HG03432 (cell line): ENCODE results near the gene UBL7.

Source experiments
- ATAC-seq: cut with Tn5 transposase; IDR thresholded peaks from one replicate; pipeline ENCODE4 v1.9.1; 2021; ENCODE audit warnings: mild to moderate bottlenecking, moderate library complexity; ENCODE audit not compliant: unreplicated experiment

UBL7 gene

DNA sequence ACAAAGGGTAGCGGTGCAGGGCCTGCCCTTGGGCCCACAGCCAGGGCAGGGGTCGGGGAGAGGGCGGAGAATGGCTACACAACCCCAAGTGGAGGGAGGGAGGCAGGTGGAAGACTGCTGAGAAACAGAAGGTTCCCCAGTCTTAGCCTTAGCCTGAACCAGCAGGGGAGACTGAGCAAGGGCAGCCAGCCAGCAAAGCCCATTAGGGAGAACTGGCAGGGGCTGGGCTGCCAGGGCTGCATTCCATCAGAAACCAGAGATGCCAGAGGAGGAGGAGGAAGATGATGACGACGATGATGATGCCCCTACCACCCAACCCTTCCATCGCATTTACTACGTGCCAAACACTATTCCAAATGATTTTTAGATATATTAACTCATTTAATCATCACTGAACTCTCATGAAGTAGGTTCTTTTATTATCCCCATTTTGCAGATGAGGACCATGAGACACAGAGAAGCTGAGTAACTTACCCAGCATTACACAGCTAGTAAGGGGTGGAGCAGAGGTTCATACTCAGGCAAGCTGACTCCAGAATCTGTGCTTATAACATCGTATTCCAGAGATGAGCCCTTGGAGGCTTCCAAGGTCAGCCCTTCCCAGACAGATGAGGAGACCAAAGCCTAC, 35.9 kb downstream of the UBL7 start:
- ATAC-seq = no peak

GRCh38 chr15:74423431-74424257, 37.3 kb downstream of the UBL7 start:
- ATAC-seq = no peak

DNA sequence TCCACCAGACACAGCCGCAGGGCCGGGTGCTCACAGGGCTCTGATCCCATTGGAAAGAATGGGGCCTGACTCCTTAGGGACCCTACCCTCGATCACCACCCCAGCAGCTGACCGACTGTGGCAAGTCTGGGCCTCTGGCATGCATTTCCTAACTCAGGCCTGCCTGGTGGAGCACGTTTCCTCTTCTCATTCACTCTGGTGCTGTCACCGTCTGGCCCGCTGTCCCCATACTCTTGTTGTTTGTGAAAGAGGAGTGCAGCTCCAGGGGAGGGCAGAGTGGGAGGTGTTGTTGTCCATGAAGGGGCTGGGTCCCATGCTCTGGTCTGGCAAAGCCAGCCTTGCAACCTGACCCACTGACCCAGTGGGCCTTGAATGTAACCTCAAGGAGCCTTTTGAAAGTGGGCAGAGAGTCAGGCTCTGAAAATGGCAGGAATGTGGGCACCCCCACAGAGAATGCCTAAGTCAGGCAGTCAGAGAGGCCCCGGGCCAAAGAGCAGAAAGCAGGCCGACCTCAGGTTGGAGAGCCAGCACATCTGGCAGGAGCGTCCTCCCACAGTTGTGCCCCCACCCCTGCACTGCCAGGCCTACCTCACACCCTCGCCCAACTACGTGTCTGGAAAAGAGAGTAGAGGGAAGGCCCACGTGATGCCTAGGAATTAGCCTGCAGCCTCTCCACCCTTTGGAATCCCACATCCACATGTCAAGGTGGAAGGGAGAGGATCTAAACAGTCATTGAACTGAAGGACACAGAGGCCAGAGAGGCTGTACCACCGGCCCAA, 38.1 kb downstream of the UBL7 start:
- ATAC-seq = no peak

GRCh38 chr15:74422265-74422651, 38.7 kb downstream of the UBL7 start:
- no peak for ATAC-seq

DNA sequence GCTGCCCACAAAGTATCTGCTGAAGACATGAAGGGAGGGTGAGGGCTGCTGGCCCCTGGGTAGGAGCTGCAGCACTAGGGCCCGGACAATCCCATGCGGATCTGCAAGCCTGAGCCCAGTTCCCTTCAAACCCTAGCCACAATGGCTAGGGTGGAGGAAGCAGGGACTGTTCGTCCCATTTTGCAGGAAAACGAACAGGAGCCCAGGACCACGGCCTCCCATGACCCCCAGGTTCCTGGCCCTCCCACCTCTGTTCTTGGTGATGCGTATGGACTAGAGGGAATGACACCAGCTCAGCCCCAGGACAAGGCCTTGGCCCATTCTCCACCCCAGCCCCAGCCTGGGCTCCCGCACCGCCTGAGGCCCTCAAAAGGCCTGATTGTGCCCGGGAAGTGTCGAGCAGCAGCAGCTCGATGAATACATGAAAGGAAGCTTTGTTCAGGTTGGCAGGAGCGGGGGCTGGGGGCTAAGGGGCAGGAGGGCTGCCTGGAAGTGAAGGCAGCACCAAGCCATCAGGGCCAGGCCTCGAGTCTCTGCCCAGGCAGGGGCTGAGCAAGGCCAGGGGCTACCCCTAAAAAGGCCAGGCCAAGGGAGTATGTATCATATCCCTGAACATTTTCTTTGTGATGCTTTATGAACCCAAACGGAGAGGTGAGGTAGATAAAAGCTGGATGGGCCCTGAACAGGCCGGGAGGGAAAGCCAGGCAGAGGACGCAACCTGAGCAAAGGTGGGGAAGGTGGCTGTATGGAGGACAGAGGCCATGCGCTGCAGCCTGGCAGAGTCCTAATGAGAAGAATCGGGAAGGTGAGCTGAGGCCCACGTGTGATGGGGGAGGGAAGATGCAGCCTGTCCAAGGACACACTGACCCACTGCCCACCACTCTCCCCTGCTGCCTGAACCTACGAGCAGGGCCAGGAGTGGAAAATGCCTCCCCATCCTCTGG, 39.4 kb downstream of the UBL7 start:
- ATAC-seq = no peak

- ATAC-seq = no peak
Observed at GRCh38 chr15:74420193-74420905, 40.6 kb downstream of the UBL7 start.

GRCh38 chr15:74419432-74419831, 41.5 kb downstream of the UBL7 start:
- ATAC-seq = no peak

- no peak for ATAC-seq
Observed at GRCh38 chr15:74418575-74419338, 42.2 kb downstream of the UBL7 start.

DNA sequence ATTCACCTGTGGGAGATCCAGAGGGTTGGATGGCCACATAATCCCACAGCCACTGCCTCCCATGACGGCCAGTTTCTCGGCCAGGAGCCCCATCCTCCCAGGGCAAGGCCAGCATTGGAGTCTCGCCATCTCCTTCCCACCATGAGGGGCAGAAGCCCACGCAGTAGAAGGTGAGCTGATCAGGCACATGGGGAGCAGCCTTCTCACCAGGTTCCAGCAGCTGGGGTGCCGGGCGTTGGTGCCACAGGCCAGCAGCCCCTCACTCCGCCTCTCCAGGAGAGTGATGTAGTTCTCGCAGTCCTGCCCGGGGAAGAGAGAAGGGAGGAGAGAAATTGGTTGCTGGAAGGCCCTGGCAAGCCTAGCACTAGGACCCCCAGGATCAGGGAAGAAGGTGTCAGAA, 43.3 kb downstream of the UBL7 start:
- no peak for ATAC-seq

DNA sequence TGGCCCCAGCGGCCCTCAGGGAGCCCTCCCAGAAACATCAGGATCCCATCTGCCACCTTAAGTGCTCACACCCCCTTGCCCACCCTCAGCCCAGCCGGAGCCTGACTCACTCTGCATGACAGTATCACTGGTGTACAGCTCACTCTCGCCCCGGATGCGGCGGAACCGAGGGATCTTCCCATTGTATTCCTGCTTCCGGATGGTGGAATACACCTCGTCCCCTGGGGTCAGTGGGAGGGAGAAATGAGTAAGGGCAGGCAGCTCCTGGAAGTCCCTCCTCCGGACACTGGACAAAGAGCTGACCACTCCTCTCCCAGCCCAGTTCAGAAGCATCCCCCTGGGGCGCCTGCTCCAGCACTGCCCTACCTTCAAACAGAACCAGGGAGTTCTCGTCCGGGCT, 43.7 kb downstream of the UBL7 start:
- no peak for ATAC-seq

- no peak for ATAC-seq
Observed at GRCh38 chr15:74415966-74416916, 44.7 kb downstream of the UBL7 start.

DNA sequence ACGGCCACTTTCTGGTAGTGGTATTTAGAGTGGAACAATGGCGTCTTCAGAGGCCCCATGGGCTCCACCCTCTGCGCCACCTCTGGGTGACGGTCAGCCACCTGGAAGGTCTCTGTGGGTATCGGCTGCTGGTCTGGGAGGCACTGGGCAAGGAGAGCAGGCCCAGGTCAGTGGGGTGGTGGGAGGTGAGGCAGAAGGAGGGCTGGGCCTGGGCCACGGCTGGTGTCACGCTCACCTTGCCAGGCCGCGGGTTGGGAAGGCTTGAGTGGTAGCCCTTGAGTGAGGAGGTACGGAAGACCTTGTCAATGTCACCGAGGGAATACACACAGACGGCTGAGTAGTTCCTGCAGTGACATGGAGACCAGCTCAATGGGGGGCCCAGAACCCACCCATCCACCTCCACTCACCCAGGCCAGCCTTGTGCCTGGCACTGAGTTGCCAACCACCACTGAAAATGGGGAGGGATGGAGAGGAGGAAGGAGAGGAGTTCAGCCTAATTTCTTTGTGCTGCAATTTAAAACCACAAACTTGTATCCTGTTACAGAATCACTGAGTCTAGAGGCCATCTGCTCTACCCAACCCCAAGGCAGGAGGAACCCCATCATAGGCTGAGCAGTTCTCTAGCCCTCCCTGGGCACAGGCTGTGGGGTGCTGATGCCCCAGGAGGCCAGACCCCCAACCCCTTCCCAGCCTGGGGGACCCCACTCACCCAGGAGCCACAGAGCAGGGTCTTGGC, 46.2 kb downstream of the UBL7 start:
- ATAC-seq = no peak

GRCh38 chr15:74414081-74414580, 46.8 kb downstream of the UBL7 start:
- no peak for ATAC-seq

DNA sequence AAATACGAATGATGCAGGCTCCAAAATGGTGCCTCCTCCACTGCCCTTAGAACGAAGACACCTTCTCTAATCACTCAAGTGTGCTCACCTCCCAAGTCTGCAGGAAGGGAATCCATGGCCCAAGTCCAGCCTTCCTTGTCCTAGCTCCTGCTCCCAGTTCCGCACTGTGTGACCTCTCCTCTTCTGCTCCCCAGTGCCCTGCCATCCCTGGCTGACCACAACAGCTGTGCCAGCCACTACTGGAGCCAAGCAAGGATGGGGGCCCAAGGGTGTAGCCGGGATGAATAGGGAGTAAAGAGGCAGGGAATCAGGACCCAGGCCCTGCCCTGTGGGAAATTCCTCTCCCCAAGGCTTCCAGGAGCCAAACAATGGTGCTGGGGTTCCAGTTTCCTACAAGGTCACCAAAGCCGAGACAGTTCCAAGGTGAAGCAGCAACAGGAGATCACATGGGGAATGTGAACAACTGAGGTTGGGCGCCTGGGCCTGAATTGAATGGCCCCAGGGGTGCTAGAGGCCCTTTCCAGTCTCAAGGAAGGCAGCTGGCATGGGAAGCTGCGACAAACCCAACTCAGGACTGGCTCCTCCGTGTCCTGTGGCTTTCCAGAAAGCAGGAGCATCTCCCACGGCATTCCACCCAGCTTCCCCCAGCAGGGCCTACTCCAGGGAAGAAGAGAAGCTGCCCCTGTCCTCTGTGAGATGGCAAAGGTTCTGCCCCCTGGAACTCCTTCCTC, 47.4 kb downstream of the UBL7 start:
- ATAC-seq = no peak

DNA sequence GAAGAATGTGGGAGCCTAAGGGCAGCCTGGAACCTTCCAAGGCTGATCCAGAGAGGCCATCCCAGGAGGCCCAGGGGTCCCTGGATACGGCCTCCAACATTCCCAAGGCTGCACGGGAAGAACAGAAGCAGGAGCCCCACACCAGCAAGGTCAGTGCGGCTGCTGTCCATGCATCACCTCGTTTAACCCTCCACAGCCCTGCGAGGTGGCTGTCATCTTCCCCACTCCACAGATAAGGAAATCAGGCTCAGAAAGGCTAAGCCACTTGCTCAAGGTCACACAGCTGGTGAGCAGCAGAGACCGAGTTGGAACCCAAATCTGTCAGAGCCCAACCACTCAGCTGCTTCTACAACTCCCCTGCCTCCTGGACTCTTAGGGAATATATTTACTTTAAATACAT, 48.8 kb downstream of the UBL7 start:
- no peak for ATAC-seq

- ATAC-seq = no peak
Observed at GRCh38 chr15:74411686-74412085, 49.3 kb downstream of the UBL7 start.

GRCh38 chr15:74410502-74410901, 50.5 kb downstream of the UBL7 start:
- no peak for ATAC-seq
